GM19043 (cell line): ENCODE results near the gene TDRD12.
"Not testable (repeated sequence)": the region's sequence is repeated elsewhere in the genome, so short reads cannot be mapped to it uniquely, and the experiment has no call there.

ENCODE experiments used
- ATAC-seq: cut with Tn5 transposase; IDR thresholded peaks from one replicate; pipeline ENCODE4 v1.9.1; 2021; ENCODE audit warnings: low read depth; ENCODE audit not compliant: unreplicated experiment

Gene TDRD12

GRCh38 chr19:32693151-32694108 lies 26.1 kb upstream of the TDRD12 start:
- not testable (repeated sequence) for ATAC-seq

GRCh38 chr19:32694316-32694715 lies 25.3 kb upstream of the TDRD12 start:
- not testable (repeated sequence) for ATAC-seq

- ATAC-seq = not testable (repeated sequence)
Observed at GRCh38 chr19:32694851-32695250, 24.7 kb upstream of the TDRD12 start.

- ATAC-seq = not testable (repeated sequence)
Observed at GRCh38 chr19:32695506-32695905, 24.1 kb upstream of the TDRD12 start.

GRCh38 chr19:32696771-32697170 lies 22.8 kb upstream of the TDRD12 start:
- not testable (repeated sequence) for ATAC-seq

GRCh38 chr19:32700129-32700528 lies 19.4 kb upstream of the TDRD12 start:
- not testable (repeated sequence) for ATAC-seq

- ATAC-seq = no peak
Observed at GRCh38 chr19:32702010-32702409, 17.6 kb upstream of the TDRD12 start.

- not testable (repeated sequence) for ATAC-seq
Observed at GRCh38 chr19:32704006-32704405, 15.6 kb upstream of the TDRD12 start.

- no peak for ATAC-seq
Observed at GRCh38 chr19:32708457-32708856, 11.1 kb upstream of the TDRD12 start.

- ATAC-seq = no peak
Observed at GRCh38 chr19:32709032-32709431, 10.5 kb upstream of the TDRD12 start.

- ATAC-seq = no peak
Observed at GRCh38 chr19:32711747-32712146, 7.8 kb upstream of the TDRD12 start.

GRCh38 chr19:32716203-32716602 lies 3.4 kb upstream of the TDRD12 start:
- not testable (repeated sequence) for ATAC-seq

- ATAC-seq = no peak
Observed at GRCh38 chr19:32717496-32717895, 2.1 kb upstream of the TDRD12 start.

GRCh38 chr19:32718286-32718685 lies 1.3 kb upstream of the TDRD12 start:
- no peak for ATAC-seq

- no peak for ATAC-seq
Observed at GRCh38 chr19:32720216-32720935, 809 bp downstream of the TDRD12 start.

- ATAC-seq = no peak
Observed at GRCh38 chr19:32720936-32721250, 1.3 kb downstream of the TDRD12 start.

GRCh38 chr19:32735936-32736335 lies 16.4 kb downstream of the TDRD12 start:
- no peak for ATAC-seq

GRCh38 chr19:32743021-32743420 lies 23.5 kb downstream of the TDRD12 start:
- ATAC-seq = no peak

GRCh38 chr19:32743447-32743846 lies 23.9 kb downstream of the TDRD12 start:
- ATAC-seq = no peak

- ATAC-seq = no peak
Observed at GRCh38 chr19:32744555-32745325, 25.2 kb downstream of the TDRD12 start.
